Measurements from ENCODE around the gene EGFL8.

The EGFL8 gene

GRCh38 chr6:32177183-32177787 lies 12.9 kb downstream of the EGFL8 start:
- Histone ChIP-seq H3K4me2 (ENCODE audit: low read length) (peak overlapping the region; percentile 98), H3K4me1 (ENCODE audit: low read length) (peaks cover 22% of the 10 kb centered on the region), H3K36me3 (replicated peaks; ENCODE audit: low read depth, low read length) (peaks cover under 1% of the 10 kb centered on the region), H3K79me2 (ENCODE audit: low read length) (peaks cover 26% of the 10 kb centered on the region), H2AFZ (ENCODE audit: low read depth, low read length) (no peak overlapping the region; the same call in 1 of the 2 replicates), H3K9ac (ENCODE audit: low read length) (peak overlapping the region; percentile 90), H3K27ac (ENCODE audit: low read length) (peak overlapping the region; percentile 90), H4K20me1 (ENCODE audit: insufficient read depth, low read length) (no peaks in the 10 kb centered on the region), H3K4me3 (ENCODE audit: low read length) (peak overlapping the region; percentile 99), H3K27me3 (ENCODE audit: low read depth, low read length) (no peaks in the 10 kb centered on the region), H3K9me3 (ENCODE audit: insufficient read depth, low read length) (no peaks in the 10 kb centered on the region)
- no peak for TF ChIP-seq CTCF (IDR thresholded peaks at IDR 0.05; ENCODE audit: low read depth, low read length)
- TF ChIP-seq EZH2phosphoT487 (IDR thresholded peaks at IDR 0.05; ENCODE audit: low read depth): no peak

- no peak within 1 kb of the TSS; the same call in 1 of the 2 replicates for H2AFZ ChIP-seq (ENCODE audit: low read depth, low read length)
- peak within 1 kb of the TSS; percentile 90 for H3K27ac ChIP-seq (ENCODE audit: low read length)
These were observed 13.6 kb downstream of the EGFL8 start, which contains the start of gene RNF5 for GRCh38 chr6:32177788-32178546. Gene RNF5 (plus strand): TSS chr6:32178405. CDS start chr6:32178512, 107 bp downstream.

GRCh38 chr6:32178547-32179440 lies 14.4 kb downstream of the EGFL8 start:
- Histone ChIP-seq H3K36me3 (replicated peaks; ENCODE audit: low read depth, low read length) (peaks cover 13% of the 10 kb centered on the region), H3K4me2 (ENCODE audit: low read length) (peak overlapping the region; percentile 57), H4K20me1 (ENCODE audit: insufficient read depth, low read length) (no peaks in the 10 kb centered on the region), H3K9ac (ENCODE audit: low read length) (peak overlapping the region; percentile 90), H3K27me3 (ENCODE audit: low read depth, low read length) (no peaks in the 10 kb centered on the region), H3K79me2 (ENCODE audit: low read length) (peaks cover 26% of the 10 kb centered on the region), H3K27ac (ENCODE audit: low read length) (peak overlapping the region; percentile 90), H3K4me3 (ENCODE audit: low read length) (peak overlapping the region; percentile 99), H2AFZ (ENCODE audit: low read depth, low read length) (no peak overlapping the region), H3K9me3 (ENCODE audit: insufficient read depth, low read length) (no peaks in the 10 kb centered on the region), H3K4me1 (ENCODE audit: low read length) (peaks cover 22% of the 10 kb centered on the region)
- TF ChIP-seq EZH2phosphoT487 (IDR thresholded peaks at IDR 0.05; ENCODE audit: low read depth) (no peak), CTCF (IDR thresholded peaks at IDR 0.05; ENCODE audit: low read depth, low read length) (no peak)

More at GRCh38 chr6:32177788-32178546, 13.6 kb downstream of the EGFL8 start, which contains the start of gene RNF5:
- Histone ChIP-seq H3K9me3 (ENCODE audit: insufficient read depth, low read length) (no peaks in the 10 kb centered on the region), H3K27me3 (ENCODE audit: low read depth, low read length) (no peaks in the 10 kb centered on the region), H3K79me2 (ENCODE audit: low read length) (peaks cover 26% of the 10 kb centered on the region), H3K9ac (ENCODE audit: low read length) (peak within 1 kb of the TSS; percentile 90), H3K36me3 (replicated peaks; ENCODE audit: low read depth, low read length) (peaks cover 6% of the 10 kb centered on the region), H4K20me1 (ENCODE audit: insufficient read depth, low read length) (no peaks in the 10 kb centered on the region), H3K4me2 (ENCODE audit: low read length) (peak within 1 kb of the TSS; percentile 98), H3K4me3 (ENCODE audit: low read length) (peak within 1 kb of the TSS; percentile 99), H3K4me1 (ENCODE audit: low read length) (peaks cover 22% of the 10 kb centered on the region)
- TF ChIP-seq CTCF (IDR thresholded peaks at IDR 0.05; ENCODE audit: low read depth, low read length) (no peak), EZH2phosphoT487 (IDR thresholded peaks at IDR 0.05; ENCODE audit: low read depth) (no peak)
